ENCODE measurements around the gene C19orf53. TPM values are rescaled to one million over a fixed set of nuclear protein-coding genes. Genes with fewer than 3 reads are reported as not detected.

Gene C19orf53
- total RNA-seq, 1 donor from 2014 or later = 163 TPM

DNA sequence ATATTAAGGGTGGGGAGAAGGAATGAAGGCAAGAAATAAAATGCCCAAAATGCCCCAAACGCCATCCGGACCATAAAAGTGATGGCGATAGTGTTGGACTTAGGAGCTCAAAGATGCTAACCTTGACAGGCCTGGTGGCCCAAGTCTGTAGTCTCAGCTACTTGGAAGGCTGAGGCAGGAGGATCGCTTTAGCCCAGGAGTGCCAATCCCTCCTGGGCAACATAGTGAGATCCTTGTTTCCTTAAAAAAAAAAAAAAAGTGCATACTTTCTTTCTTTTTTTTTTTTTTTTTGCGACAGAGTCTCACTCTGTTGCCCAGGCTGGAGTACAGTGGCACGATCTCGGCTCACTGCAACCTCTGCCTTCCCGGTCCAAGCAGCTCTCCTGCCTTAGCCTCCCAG, 41.9 kb upstream of the C19orf53 start:
- Histone ChIP-seq H3K27ac (peak overlapping the region in 1 of 2 donors; percentile 95), H3K9me3 (no peaks in the 10 kb centered on the region), H3K27me3 (no peaks in the 10 kb centered on the region), H3K4me1 (peaks cover 3 to 38% of the 10 kb centered on the region in 2 donors), H3K36me3 (no peaks in the 10 kb centered on the region), H3K4me3 (peak overlapping the region in 1 of 2 donors; percentile 70)
- no peak for DNase-seq (ENCODE audit: low spot score in 2 of 2)
- intact Hi-C loops (cut with DNase I) = loop anchor here (5.0 kb wide), 3 partner anchors 40 to 615 kb away; partner anchors contain the start of genes C19orf53, NACC1 and TRMT1
- TF ChIP-seq, protein P1, sequence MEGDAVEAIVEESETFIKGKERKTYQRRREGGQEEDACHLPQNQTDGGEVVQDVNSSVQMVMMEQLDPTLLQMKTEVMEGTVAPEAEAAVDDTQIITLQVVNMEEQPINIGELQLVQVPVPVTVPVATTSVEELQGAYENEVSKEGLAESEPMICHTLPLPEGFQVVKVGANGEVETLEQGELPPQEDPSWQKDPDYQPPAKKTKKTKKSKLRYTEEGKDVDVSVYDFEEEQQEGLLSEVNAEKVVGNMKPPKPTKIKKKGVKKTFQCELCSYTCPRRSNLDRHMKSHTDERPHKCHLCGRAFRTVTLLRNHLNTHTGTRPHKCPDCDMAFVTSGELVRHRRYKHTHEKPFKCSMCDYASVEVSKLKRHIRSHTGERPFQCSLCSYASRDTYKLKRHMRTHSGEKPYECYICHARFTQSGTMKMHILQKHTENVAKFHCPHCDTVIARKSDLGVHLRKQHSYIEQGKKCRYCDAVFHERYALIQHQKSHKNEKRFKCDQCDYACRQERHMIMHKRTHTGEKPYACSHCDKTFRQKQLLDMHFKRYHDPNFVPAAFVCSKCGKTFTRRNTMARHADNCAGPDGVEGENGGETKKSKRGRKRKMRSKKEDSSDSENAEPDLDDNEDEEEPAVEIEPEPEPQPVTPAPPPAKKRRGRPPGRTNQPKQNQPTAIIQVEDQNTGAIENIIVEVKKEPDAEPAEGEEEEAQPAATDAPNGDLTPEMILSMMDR (IDR thresholded peaks at IDR 0.05) = no peak

DNA sequence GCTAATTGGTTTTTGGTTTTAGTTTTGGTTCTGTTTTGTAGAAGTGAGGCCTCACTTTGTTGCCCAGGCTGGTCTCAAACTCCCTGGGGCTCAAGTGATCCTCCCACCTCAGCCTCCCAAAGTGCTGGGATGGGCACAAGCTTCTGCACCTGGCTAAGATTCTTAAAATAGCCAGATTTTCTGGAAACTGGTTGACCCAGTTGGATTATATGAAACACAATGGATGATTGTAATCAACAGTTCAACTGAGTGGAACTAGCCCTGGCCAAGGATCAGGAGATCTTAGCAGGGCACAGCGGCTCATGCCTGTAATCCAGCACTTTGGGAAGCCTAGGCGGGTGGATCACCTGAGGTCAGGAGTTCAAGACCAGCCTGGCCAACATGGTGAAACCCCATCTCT, 39.5 kb upstream of the C19orf53 start:
- no peak for DNase-seq (ENCODE audit: low spot score in 2 of 2)
- Histone ChIP-seq H3K4me3 (no peak overlapping the region), H3K36me3 (no peaks in the 10 kb centered on the region), H3K9me3 (no peaks in the 10 kb centered on the region), H3K27me3 (no peaks in the 10 kb centered on the region), H3K4me1 (peaks cover 3 to 17% of the 10 kb centered on the region in 2 donors), H3K27ac (no peak overlapping the region)
- intact Hi-C loops (cut with DNase I) = loop anchor here (5.0 kb wide), 3 partner anchors 38 to 617 kb away; partner anchors contain the start of genes C19orf53, NACC1 and TRMT1
- TF ChIP-seq, protein P1 (IDR thresholded peaks at IDR 0.05) = no peak

DNA sequence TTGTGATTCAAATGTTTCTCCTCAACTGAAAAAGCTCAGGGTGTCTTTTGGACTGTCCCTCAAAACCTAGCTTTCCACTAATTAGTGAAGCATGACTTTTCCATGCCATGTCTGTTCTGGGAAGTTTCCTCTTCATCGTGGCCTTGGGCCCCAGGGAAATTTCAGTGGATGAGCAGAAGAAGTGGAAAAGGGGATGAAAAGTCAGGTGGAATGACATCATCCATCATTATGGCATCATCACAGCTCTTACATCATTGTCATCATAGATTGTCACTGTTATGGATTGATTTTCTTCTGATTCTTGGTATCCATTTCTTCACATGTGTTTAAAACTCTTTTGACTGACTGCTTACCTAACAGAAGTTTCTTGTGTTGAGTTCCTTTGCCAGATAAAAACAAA, 36.2 kb upstream of the C19orf53 start:
- Histone ChIP-seq H3K27ac (no peak overlapping the region), H3K27me3 (no peaks in the 10 kb centered on the region), H3K36me3 (no peaks in the 10 kb centered on the region), H3K9me3 (no peaks in the 10 kb centered on the region), H3K4me3 (no peak overlapping the region), H3K4me1 (peaks cover 0 to 4% of the 10 kb centered on the region in 2 donors)
- intact Hi-C loops (cut with DNase I) = no loop called here
- TF ChIP-seq, protein P1 (IDR thresholded peaks at IDR 0.05) = no peak
- DNase-seq (ENCODE audit: low spot score in 2 of 2) = no peak

DNA sequence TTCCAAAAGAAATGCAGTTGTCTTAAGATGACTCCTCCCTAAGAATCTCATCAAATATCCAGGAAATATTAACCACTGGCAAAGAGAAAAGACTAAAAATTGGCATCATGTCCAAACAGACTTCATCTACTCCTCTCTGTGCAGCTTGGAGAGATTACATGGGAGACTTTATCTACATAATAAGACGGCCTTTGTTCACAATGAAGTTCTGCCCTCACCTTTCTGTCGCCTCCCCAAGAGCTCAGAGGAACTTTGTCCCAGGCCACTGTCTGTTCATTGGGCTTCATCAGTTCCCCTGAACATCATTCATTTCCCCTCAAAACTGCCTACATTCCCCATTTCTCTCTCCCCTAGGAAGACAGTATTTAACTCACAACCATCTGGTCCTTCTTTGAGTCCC, 32.4 kb upstream of the C19orf53 start:
- intact Hi-C loops (cut with DNase I) = no loop called here
- H3K27me3 ChIP-seq = no peaks in the 10 kb centered on the region
- TF ChIP-seq, protein P1 (IDR thresholded peaks at IDR 0.05) = no peak
- no peaks in the 10 kb centered on the region for H3K4me1 ChIP-seq
- no peak for DNase-seq (ENCODE audit: low spot score in 2 of 2)
- H3K9me3 ChIP-seq = no peaks in the 10 kb centered on the region
- H3K4me3 ChIP-seq = no peak overlapping the region
- no peak overlapping the region for H3K27ac ChIP-seq
- H3K36me3 ChIP-seq = no peaks in the 10 kb centered on the region

DNA sequence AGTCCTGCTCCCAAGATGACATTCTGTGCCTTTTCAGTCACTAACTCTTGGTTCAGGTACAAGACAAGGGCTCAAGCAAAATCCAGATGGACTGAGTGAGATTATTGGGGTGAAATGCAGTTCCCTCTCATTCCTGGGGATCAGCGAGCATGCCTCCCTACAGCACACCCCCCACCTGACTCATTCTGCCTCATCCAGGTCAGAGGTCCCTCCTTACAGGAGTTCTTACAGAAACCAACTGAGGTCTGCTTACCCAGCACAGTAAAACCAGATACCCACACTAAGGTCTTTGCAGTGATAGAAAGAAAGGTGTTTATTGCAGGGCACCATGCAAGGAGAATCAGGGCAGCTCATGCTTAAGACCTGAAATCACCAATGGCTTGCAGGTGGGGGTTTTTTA, 31.5 kb upstream of the C19orf53 start:
- Histone ChIP-seq H3K27me3 (no peaks in the 10 kb centered on the region), H3K36me3 (no peaks in the 10 kb centered on the region), H3K9me3 (peaks cover 0 to 3% of the 10 kb centered on the region in 2 donors), H3K27ac (no peak overlapping the region), H3K4me3 (no peak overlapping the region), H3K4me1 (peaks cover 0 to 3% of the 10 kb centered on the region in 2 donors)
- no peak for DNase-seq (ENCODE audit: low spot score in 2 of 2)
- TF ChIP-seq, protein P1 (IDR thresholded peaks at IDR 0.05) = no peak
- intact Hi-C loops (cut with DNase I) = no loop called here

DNA sequence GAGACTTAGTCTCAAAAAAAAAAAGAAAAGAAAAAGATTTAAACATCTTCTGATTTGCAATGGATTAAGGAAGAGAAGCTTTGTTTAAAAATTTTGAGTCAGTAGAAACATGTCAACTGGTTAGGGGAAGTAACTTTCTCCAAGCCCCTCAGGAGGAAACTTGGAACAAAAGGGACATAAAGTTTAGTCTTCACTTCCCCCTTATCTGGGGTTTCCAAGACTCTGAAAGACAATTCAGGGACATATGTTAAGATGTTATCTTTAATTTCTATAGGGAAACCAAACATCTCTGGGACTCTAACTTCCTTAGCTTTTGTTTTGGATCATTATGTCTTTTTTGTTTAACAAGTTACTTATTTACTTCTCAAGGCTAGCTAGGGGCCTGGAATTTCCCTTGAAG, 30.1 kb upstream of the C19orf53 start:
- no peak overlapping the region for H3K4me3 ChIP-seq

More for the DNA sequence above, 30.1 kb upstream of the C19orf53 start:
- intact Hi-C loops (cut with DNase I) = no loop called here
- no peak for DNase-seq (ENCODE audit: low spot score in 2 of 2)
- Histone ChIP-seq H3K27ac (no peak overlapping the region), H3K4me1 (peaks cover 5 to 11% of the 10 kb centered on the region in 2 donors), H3K36me3 (no peaks in the 10 kb centered on the region), H3K27me3 (no peaks in the 10 kb centered on the region), H3K9me3 (peaks cover 0 to 3% of the 10 kb centered on the region in 2 donors)
- TF ChIP-seq, protein P1 (IDR thresholded peaks at IDR 0.05) = no peak

Data from ascending aorta (tissue), 2 donors.